Activated CD4-positive, alpha-beta T cell treated with anti-CD3 and anti-CD28 coated beads, Interleukin-2, amount 10 ng/mL, durations not matched to agents 24 days and 14 days (primary cell): ENCODE data around the gene CCDC192. TPM values are rescaled to one million over a fixed set of nuclear protein-coding genes. Genes with fewer than 3 reads are reported as not detected.

Experiments
- DNase-seq: peaks from one replicate; pipeline ENCODE4 v3.0.0; 2022
- H3K27ac Mint-ChIP-seq: one replicate; pipeline ENCODE4 v1.8.0; 2022; ENCODE audit warnings: mild to moderate bottlenecking, mixed read lengths
- H3K27me3 Mint-ChIP-seq: one replicate; pipeline ENCODE4 v1.8.0; 2022; ENCODE audit warnings: mixed read lengths
- H3K36me3 Mint-ChIP-seq: one replicate; pipeline ENCODE4 v1.8.0; 2022; ENCODE audit warnings: low read depth, mild to moderate bottlenecking, mixed read lengths
- H3K4me1 Mint-ChIP-seq: one replicate; pipeline ENCODE4 v1.8.0; 2021; ENCODE audit warnings: mixed read lengths
- H3K4me3 Mint-ChIP-seq: one replicate; pipeline ENCODE4 v1.8.0; 2022; ENCODE audit warnings: mild to moderate bottlenecking, moderate library complexity, mixed read lengths
- H3K9me3 Mint-ChIP-seq: one replicate; pipeline ENCODE4 v1.8.0; 2021; ENCODE audit warnings: mixed read lengths
- intact Hi-C: fragments of 100-400 bp; cut with micrococcal nuclease; formaldehyde crosslinking; loops from one replicate; pipeline ENCODE4 v1.15.1; 2023
- total RNA-seq: library from RNA; stranded (reverse); gene quantifications from 2 replicates; pipeline ENCODE4 v1.2.3, GENCODE V29; 2022

CCDC192 gene
- total RNA-seq, 1 donor from 2014 or later, result not detected

DNA sequence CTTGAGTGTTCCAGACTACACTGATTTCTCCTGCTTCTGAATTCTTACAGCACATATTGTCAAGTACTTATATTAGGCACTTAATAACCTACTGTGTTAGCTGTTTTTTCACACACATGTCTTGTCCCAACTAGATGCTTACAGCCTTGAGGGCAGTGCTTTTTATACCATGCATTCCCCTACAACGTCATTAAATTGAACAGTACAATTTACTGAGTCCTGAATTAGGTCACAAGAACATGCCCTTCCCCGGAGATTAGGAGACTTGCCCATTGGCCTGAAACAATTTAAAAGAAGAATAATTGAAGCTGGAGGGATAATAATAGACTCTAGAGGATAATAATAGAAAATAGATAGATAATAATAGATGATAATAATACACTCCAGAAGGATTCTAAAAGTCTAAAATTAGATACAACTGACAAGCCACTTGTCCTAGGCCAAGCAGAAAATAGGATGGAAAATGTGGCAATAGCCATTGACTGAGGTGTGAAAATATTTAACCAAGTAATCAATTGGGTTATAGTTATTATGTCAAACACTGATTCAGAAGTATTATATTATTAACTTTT, 267.7 kb downstream of the CCDC192 start:
- no peak overlapping the region for H3K4me3 Mint-ChIP-seq
- no peaks in the 10 kb centered on the region for H3K36me3 Mint-ChIP-seq
- intact Hi-C loops, result no loop called here
- no peak for DNase-seq
- no peaks in the 10 kb centered on the region for H3K27me3 Mint-ChIP-seq
- no peak overlapping the region for H3K27ac Mint-ChIP-seq
- peaks cover 8% of the 10 kb centered on the region for H3K9me3 Mint-ChIP-seq
- no peaks in the 10 kb centered on the region for H3K4me1 Mint-ChIP-seq

DNA sequence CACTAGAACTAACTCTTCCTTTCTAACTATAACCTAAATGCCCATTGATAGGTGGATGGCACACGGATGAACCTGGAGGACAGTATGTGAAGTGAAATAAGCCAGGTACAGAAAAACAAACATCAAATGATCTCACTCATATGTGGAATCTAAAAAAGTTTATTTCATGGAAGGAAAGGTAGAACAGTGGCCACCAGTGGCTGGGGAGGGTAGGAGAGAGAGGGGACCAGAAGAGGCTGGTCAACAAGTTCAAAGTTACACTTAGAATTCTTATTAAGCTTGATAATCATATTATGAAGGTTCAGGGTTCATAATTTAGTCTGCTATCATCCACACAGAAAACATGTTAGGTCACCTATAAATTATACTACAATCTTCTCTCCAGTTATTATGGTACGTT, 272.8 kb downstream of the CCDC192 start:
- Mint-ChIP-seq H3K4me3 (no peak overlapping the region), H3K4me1 (no peaks in the 10 kb centered on the region), H3K36me3 (no peaks in the 10 kb centered on the region), H3K27ac (no peak overlapping the region), H3K27me3 (no peaks in the 10 kb centered on the region), H3K9me3 (no peaks in the 10 kb centered on the region)
- intact Hi-C loops, result no loop called here
- DNase-seq, result no peak

DNA sequence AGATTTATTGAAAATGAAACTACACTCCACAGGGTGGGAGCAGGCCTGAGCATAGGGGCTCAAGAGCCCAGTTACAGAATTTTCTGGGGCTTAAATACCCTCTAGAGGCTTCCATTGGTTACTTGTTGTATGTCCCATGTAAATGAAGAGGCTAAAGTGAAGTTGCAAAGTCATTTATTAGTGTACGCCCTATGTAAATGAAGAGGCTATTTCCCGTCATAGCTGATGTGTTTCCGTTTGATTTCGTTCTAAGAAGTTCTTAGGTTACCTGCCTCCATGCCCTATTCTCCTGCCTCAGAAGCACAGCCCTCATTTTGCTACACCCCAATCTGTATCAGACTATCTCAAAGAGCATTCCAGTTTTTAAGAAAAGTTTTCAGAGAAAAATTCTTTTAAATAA, 273.3 kb downstream of the CCDC192 start:
- Mint-ChIP-seq H3K36me3 (no peaks in the 10 kb centered on the region), H3K9me3 (no peaks in the 10 kb centered on the region), H3K4me3 (no peak overlapping the region), H3K27me3 (no peaks in the 10 kb centered on the region), H3K4me1 (no peaks in the 10 kb centered on the region), H3K27ac (no peak overlapping the region)
- DNase-seq, result no peak
- intact Hi-C loops, result no loop called here

DNA sequence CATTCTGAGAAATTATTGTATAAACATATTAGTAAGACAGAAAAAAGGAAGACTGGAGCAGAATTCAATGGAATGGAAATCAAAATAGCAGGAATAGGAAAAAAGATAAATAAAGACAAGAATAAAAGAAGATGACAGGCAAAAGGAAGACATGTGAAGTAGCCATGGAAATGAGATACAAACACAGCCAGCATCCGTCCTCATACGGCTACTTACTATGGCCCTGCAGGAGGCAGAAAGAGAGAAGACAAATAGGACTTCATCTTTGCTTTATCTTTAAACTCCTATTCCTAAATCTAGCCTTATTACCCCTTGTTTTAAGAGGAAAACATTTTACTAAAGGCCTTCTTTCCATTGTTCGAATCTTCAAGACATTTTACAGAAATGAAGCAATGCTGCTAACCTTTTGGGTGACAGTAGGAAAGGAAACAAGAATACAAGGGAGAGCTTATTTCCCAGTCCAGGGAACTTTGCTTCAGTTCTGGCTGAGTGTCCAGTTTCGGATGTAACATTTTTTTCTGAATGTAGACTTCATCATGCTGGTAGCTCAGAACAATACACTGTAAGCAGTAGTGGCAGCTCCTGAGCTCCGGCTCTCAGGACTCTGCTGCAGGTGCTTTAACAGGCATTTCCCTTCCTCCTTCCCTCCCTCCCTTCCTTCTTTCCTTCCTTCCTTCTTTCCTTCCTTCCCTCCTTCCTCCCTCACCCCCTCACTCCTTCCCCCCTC, 274.0 kb downstream of the CCDC192 start:
- DNase-seq, result no peak
- H3K9me3 Mint-ChIP-seq, result no peaks in the 10 kb centered on the region
- H3K27ac Mint-ChIP-seq, result no peak overlapping the region
- intact Hi-C loops, result no loop called here
- no peaks in the 10 kb centered on the region for H3K4me1 Mint-ChIP-seq
- no peak overlapping the region for H3K4me3 Mint-ChIP-seq
- H3K36me3 Mint-ChIP-seq, result no peaks in the 10 kb centered on the region
- H3K27me3 Mint-ChIP-seq, result no peaks in the 10 kb centered on the region

DNA sequence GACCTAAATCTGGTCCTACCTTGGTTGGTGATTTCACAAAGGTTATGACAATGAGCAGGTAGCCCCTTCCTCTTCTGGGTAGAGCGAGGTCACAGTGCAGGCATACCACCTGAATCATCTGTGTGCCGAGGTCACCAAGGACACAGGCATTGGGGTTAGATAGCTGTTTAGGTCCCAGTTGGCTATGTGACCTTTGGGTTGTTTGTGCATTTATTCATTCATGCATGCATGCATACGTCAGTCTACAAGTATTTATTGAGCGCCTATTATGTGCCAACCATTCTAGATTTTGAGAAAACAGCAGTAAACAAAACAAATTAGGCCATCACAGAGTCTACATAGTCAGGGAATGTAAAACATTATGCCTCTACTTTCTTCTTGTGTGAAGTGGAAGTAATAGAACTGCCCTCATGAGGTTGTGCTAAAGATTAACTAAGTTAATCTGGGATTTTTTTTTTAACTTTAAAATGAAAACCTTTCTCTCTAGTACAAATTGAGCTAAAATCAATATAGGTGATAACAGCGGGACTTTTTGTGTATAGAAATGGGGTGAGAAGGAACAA, 275.6 kb downstream of the CCDC192 start:
- intact Hi-C loops, result no loop called here
- Mint-ChIP-seq H3K4me1 (no peaks in the 10 kb centered on the region), H3K36me3 (no peaks in the 10 kb centered on the region), H3K9me3 (no peaks in the 10 kb centered on the region), H3K4me3 (no peak overlapping the region), H3K27ac (no peak overlapping the region), H3K27me3 (no peaks in the 10 kb centered on the region)
- DNase-seq, result no peak

DNA sequence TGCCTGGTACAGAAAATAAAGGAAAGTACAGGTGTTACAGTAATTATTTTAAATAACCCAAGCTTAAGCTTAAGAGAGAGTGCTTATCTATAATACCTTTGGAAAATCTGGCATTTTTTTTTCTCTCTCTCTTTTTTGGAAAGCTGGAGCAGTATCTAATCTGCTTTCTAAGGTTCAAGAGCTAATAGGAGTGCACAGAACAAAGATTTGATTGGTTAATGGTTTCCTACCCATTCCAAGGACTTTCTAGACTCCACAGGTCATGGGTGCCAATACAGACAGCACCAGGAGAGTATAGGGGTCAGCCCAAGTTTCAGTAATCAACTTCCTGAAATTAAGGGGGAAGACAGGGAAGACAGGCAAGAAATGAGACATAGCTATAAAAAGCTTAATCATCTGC, 276.3 kb downstream of the CCDC192 start:
- no peaks in the 10 kb centered on the region for H3K9me3 Mint-ChIP-seq
- DNase-seq, result no peak

DNA sequence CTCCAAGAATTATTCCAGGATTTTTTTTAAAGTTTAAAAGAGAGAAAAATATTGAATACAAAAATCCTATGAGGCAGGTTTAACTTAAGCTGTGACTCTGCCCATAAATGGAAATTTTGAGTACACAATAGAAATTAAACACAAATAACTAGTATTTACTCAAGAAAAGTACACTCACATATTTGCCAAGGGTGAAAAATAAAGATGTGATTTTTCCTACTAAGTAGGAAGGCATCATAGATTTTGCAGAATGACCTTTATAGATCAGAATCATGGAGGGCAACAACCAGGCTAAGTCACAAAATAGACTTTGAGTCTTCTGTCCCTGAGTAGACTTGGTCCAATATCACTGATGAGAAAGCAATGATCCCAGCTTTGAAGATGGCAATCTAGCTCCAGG, 277.7 kb downstream of the CCDC192 start:
- Mint-ChIP-seq H3K4me1 (no peaks in the 10 kb centered on the region), H3K27ac (no peak overlapping the region)

More for the DNA sequence above, 276.3 kb downstream of the CCDC192 start:
- intact Hi-C loops, result no loop called here
- Mint-ChIP-seq H3K27ac (no peak overlapping the region), H3K4me3 (no peak overlapping the region), H3K27me3 (no peaks in the 10 kb centered on the region), H3K4me1 (no peaks in the 10 kb centered on the region), H3K36me3 (no peaks in the 10 kb centered on the region)

DNA sequence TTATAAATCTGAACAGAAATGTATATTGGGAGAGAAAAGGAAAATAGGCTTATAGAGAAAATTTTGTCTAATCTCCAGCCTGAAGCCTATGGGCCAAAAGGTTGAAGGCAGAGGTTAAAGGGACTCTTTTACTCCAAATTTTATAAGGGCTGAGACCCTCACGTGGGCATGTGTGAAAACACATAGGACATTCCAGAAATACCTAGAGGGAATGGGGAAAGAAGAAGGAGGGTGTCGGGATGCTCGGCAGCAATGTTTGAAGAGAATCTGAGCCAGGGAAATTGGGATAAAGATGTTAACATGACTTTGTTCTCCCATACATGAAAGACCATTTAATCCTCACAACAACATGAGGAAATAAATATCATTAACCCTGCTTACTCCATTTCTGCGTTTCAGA, 278.3 kb downstream of the CCDC192 start:
- no peak overlapping the region for H3K27ac Mint-ChIP-seq
- H3K36me3 Mint-ChIP-seq, result no peaks in the 10 kb centered on the region
- H3K27me3 Mint-ChIP-seq, result no peaks in the 10 kb centered on the region
- DNase-seq, result no peak
- intact Hi-C loops, result no loop called here
- H3K4me1 Mint-ChIP-seq, result no peaks in the 10 kb centered on the region
- H3K4me3 Mint-ChIP-seq, result no peak overlapping the region
- H3K9me3 Mint-ChIP-seq, result no peaks in the 10 kb centered on the region

More for the DNA sequence above, 277.7 kb downstream of the CCDC192 start:
- Mint-ChIP-seq H3K4me3 (no peak overlapping the region), H3K9me3 (no peaks in the 10 kb centered on the region), H3K36me3 (no peaks in the 10 kb centered on the region), H3K27me3 (no peaks in the 10 kb centered on the region)
- DNase-seq, result no peak
- intact Hi-C loops, result no loop called here

DNA sequence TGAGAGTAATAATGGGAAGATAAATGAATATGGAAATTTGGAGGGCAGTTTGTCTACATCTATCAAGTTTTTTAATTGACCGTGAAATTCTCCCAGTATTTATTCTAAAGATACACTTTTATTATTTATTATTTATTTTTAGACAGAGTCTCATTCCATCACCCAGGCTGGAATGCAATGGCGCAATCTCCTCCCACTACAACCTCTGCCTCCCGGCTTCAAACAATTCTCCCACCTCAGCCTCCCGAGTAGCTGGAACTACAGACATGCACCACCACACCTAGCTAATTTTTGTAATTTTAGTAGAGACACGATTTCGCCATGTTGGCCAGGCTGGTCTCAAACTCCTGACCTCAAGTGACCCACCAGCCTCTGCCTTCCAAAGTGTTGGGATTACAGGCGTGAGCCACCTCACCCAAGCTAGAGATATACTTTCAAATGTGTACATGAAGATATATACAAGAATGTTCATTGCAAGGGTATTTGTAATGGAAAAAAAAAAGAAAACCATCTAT, 282.7 kb downstream of the CCDC192 start:
- Mint-ChIP-seq H3K36me3 (no peaks in the 10 kb centered on the region), H3K9me3 (peaks cover 3% of the 10 kb centered on the region), H3K27me3 (no peaks in the 10 kb centered on the region), H3K4me3 (no peak overlapping the region), H3K27ac (no peak overlapping the region), H3K4me1 (no peaks in the 10 kb centered on the region)
- no peak for DNase-seq
- intact Hi-C loops, result no loop called here

DNA sequence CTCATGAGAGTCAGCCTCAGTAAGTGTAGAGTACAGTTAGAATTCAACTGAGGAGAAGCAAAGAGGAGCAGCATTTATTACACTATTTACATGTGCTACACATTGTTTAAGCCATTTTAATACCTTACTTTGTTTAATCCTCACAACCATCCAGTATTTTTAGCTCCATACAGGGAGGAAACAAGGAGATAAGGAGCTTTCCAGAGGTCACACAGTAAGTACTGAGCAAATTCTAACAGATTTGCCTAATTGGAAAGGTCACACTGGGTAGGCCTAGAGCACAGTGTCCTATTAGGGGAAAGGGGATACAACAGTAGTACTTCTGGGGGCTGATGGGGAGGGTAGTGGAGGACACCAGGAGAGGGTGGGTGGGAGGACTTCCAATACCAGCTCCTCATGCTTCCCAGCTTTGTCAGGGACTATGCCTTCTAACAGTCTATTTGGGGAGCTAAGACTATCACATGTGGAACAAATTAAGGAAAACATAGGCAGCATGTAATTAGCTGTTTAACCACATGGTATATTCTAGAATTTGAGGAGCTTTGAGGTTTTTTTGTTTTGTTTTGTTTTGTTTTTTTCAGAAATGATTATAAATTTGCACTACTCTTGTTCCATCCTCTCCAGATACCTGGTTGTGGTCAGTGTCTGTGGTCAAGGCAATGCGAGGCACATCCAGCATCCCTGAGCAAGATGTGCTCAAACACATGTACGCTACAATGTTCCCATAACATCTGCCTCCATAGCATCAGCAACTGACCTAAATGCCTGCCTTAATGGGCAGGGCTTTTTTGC, 284.4 kb downstream of the CCDC192 start:
- no peak for DNase-seq
- no peaks in the 10 kb centered on the region for H3K27me3 Mint-ChIP-seq

DNA sequence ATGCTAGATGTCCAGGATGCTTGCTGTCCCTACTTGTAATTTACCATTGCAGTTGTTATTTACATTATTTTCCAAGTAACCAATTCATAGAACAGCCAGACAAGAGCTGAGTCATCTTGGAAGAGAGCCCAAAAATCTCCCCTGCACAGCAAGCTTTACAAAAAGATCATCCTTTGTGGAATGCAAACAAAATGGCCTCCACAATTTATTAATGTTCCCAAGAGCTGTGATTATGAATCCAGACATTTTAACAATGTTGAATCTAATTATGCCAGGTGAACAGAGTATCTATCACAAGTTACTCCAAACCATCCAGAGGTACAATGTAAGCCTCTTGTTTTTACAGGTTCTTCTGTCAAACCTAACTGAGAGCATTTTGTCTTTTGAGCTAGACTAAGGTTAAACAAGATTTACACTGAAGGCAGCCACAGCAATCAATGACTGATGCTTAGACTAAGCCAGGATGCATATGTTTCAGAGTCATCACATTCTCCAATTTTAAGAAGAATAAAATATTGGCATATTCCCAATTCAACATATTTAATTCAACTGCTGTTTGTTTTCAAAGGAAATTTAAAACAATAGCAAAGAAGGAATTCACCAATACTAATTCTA, 285.1 kb downstream of the CCDC192 start:
- no peaks in the 10 kb centered on the region for H3K4me1 Mint-ChIP-seq

More for the DNA sequence above, 284.4 kb downstream of the CCDC192 start:
- Mint-ChIP-seq H3K36me3 (no peaks in the 10 kb centered on the region), H3K27ac (no peak overlapping the region), H3K4me1 (no peaks in the 10 kb centered on the region), H3K4me3 (no peak overlapping the region), H3K9me3 (peaks cover 6% of the 10 kb centered on the region)
- intact Hi-C loops, result no loop called here

More for the DNA sequence above, 285.1 kb downstream of the CCDC192 start:
- DNase-seq, result no peak
- Mint-ChIP-seq H3K36me3 (no peaks in the 10 kb centered on the region), H3K9me3 (peaks cover 11% of the 10 kb centered on the region), H3K27me3 (no peaks in the 10 kb centered on the region), H3K27ac (no peak overlapping the region), H3K4me3 (no peak overlapping the region)
- intact Hi-C loops, result no loop called here
